GM21423 (cell line): ENCODE results near the gene ZFYVE28.
"Not testable (repeated sequence)": the region's sequence is repeated elsewhere in the genome, so short reads cannot be mapped to it uniquely, and the experiment has no call there.

Source experiments
- ATAC-seq: cut with Tn5 transposase; IDR thresholded peaks from one replicate; pipeline ENCODE4 v1.9.1; 2021; ENCODE audit warnings: mild to moderate bottlenecking, moderate library complexity; ENCODE audit not compliant: unreplicated experiment

ZFYVE28 gene

GRCh38 chr4:2393353-2394270 lies 24.8 kb downstream of the ZFYVE28 start:
- ATAC-seq: no peak

- no peak for ATAC-seq
Observed at GRCh38 chr4:2390784-2391421, 27.5 kb downstream of the ZFYVE28 start.

DNA sequence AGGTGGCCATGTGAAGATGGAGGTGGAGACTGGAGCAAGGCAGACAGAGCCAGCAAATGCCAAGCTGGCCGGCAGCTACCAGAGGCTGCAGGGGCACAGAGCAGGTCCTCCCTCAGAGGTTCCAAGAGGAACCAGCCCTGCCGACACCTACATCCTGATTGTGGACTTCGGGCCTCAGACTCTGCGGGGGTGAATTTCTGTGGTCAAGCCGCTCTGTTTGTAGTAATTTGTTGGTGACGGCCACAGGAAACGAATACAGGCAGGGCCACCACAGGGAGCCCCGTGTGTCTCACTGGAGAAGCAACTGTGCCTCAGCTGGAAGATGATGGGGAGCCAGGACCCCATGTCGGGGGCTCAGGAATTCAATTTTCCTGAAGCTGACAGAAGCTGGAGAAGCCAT lies 28.3 kb downstream of the ZFYVE28 start:
- ATAC-seq: no peak

- no peak for ATAC-seq
Observed at GRCh38 chr4:2389691-2390090, 28.8 kb downstream of the ZFYVE28 start.

DNA sequence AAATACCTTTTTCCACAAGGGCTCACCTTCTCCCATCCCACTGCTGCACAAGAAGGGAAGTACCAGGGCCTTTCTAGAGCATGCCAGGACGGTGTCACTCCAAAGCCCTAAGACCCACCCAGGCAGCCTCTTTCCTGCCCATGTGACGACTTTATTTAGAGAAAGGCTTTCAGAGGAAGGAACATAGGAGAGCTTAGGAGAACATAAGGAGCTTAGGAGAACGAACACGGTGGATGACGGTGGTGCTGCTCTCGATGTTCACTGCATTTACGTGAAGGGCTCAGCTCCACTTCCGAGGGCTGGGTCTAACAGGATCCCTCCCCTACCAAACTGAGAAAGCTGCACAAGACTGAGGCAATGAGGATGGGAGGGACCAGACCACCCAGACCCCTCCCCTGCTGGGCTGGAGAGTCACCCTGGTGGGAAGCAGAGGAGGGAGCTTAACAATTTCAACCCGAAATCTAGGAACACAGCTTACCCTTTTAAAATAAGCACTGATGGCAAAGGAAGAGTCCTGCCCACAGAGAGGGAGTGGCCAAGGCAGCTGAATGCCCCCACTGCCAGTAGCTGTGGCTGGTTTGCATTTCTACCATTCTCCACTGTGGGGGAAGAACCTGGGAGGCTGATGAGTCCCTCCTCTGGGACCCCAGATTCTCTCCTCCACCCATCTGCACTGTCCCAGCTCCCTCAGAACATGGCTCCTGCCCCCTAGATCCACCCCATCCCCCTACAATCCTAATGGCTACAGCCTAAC lies 29.8 kb downstream of the ZFYVE28 start:
- ATAC-seq: no peak

DNA sequence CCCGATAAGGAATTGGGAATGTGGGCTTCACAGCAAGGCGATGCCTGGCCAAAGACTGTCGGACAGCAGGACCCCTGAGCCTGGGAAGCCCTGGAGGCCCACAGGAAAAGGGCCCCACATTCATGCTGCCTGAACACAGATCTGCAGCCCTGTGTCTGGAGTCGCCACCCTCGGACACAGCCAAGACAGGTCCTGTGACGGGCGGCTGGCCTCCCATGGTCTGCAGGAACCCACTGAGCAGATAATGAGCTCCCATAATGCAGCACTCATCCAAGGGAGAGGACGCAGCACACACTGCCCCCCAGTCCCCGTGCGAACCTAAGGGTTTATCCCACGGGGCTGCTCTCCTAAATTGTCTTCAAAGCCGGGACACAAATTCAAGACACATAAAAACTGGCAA lies 30.6 kb downstream of the ZFYVE28 start:
- no peak for ATAC-seq

DNA sequence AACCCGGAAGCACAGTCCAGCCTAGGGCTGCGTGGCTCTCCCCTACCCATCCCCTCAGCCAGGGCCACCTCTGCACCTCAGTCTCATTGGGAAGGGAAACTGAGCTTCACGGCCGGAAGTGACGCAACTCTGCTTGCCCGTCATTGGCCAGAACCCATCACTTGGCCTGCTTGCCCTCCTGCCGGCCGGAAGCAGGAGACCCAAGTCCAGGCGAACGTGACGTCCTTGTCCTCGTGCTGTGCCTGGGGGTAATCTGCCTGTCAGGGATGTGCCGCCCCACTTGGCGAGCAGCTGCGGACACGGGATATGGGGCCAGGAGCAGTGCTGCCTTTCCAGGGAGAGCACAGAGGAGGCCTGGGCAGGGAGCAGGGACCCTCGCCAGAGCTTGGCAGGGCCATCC lies 31.2 kb downstream of the ZFYVE28 start:
- no peak for ATAC-seq

DNA sequence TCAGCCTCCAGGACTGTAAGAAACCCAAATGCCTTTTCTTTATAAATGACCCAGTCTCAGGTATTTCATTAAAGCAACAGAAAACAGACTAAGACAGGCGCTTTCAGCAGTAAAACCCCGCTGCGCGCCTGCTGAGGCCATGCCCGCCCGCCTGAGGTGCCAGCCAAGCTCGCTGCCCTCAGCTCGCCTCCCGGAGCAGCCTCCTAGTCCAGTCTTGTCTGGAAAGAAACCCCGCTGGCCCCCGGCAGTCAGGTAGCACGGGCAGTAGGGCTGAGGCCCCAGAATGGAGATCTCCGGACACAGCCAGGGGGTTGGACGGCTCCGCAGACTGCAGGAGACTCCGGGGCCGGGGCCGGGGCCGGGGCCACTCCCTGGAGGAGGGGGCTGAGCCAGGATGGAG lies 31.7 kb downstream of the ZFYVE28 start:
- no peak for ATAC-seq

DNA sequence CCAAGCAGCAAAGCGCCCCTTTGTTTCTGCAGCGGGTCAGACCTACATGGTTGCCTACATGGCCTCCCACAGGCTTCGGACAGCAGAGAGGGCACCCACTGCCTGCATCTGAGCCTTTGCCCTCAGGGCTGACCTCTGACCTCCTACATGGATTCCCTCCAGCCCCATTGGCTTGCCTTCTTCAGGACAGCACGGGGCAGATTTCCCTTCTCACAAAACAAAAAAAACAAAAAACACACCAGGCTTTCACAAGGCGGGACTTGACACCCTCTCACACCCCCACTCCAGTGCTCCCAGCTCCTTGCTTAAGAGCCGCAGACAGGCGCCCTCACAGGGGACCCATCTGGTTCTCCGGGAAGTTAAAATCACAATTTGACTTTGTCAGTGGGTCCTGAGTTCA lies 32.9 kb downstream of the ZFYVE28 start:
- no peak for ATAC-seq

- no peak for ATAC-seq
Observed at GRCh38 chr4:2384245-2384644, 34.2 kb downstream of the ZFYVE28 start.

DNA sequence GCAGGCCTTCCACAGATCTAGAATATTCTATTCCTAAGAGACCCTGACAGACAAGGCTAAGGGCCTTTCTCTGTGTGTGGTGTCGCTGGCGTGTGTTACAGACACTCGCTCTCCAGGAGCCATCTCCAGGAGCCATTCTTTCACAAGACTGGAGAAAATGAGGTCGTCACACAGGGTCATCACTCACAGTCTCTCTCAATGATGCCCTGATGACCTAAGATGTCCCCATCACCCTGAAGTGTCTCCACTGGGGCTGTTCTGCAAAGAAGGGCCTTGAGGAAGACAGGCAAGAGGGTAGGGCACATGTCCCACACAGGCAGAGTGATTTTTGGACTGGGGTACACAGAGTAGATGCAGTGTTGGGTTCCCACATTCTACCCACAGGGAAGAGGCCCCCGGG lies 34.7 kb downstream of the ZFYVE28 start:
- no peak for ATAC-seq

- not testable (repeated sequence) for ATAC-seq
Observed at GRCh38 chr4:2383220-2383631, 35.2 kb downstream of the ZFYVE28 start.

- ATAC-seq: not testable (repeated sequence)
Observed at GRCh38 chr4:2382769-2383202, 35.7 kb downstream of the ZFYVE28 start.

DNA sequence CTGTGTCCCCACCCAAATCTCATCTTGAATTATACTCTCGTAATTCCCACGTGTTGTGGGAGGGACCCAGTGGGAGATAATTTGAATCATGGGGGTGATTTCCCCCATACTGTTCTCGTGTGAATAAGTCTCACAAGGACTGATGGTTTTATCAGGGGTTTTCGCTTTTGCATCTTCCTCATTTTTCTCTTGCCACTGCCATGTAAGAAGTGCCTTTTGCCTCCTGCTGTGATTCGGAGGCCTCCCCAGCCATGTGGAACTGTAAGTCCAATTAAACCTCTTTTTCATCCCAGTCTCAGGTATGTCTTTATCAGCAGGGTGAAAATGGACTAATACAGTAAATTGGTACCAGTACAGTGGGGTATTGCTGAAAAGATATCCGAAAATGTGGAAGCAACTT lies 37.9 kb downstream of the ZFYVE28 start:
- ATAC-seq: not testable (repeated sequence)

- no peak for ATAC-seq
Observed at GRCh38 chr4:2378898-2379297, 39.5 kb downstream of the ZFYVE28 start.

- ATAC-seq: no peak
Observed at GRCh38 chr4:2378401-2378800, 40.0 kb downstream of the ZFYVE28 start.

- ATAC-seq: no peak
Observed at GRCh38 chr4:2377241-2377640, 41.2 kb downstream of the ZFYVE28 start.

GRCh38 chr4:2375427-2375826 lies 43.0 kb downstream of the ZFYVE28 start:
- ATAC-seq: no peak

DNA sequence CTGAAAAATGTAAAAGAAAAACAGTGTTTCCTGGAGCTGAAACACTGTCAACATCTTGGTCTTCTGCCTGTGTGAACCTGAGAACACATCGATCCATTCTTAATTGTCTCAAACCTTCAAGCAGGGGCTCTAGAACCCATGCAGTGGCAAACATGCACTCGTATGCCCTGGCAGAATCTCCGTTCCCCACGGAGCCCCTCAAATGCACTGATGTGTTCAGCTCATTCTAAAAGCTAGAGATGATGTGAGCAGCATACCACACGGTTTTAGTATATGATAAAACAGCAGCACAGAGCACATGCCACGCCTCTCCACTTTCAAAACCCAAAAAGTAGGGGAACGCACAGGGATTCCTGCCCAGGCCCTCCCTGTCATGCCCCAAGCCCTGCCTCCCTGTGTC lies 44.9 kb downstream of the ZFYVE28 start:
- ATAC-seq: no peak

GRCh38 chr4:2372488-2373030 lies 45.9 kb downstream of the ZFYVE28 start:
- no peak for ATAC-seq

DNA sequence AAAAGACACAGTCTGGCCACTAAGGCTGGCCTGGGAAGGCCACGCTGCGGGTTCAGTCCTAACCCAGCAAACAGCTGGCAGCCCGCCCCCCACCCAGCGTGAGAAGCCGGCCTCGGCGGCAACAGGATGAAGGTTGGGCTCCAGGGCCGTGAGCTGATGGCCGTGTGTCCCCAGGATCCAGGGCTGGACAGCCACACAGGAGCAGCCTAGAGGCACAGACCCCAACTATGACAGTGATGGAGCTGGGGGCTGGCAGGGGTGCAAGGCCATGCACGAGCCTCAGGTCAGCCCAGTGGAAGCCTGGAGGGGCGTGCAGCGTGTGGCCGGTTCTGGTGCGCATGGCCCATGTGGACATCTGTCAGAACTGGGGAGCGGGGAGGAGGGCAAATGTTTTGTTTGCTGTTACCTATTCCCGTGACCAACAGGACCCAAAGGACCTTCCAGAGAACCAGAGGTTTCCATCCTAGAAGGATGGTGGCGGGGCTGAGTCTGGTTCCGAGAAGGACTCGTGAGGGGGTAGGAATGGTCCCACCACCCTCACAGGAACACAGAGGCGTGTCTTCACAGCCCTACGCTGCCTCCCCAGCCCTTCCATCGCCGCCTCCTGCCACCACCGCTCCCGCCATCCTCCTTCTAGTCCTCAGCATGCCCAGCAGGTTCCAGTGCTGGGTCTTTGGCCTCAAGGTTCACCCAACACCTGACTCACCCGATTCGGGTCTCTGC lies 46.5 kb downstream of the ZFYVE28 start:
- no peak for ATAC-seq
